Nephron (organoid): ENCODE results near the gene GAST.

Source experiments
- H3K27ac Mint-ChIP-seq, 3 experiments: 2 replicates each; pipeline ENCODE4 v1.8.0; 2020; ENCODE audit warnings: mixed read lengths in 3 of 3, mild to moderate bottlenecking in 2 of 3, moderate library complexity in 1 of 3
- H3K27me3 Mint-ChIP-seq: 2 replicates; pipeline ENCODE4 v1.8.0; 2021; ENCODE audit warnings: low read depth, mild to moderate bottlenecking, moderate library complexity, mixed read lengths
- H3K36me3 Mint-ChIP-seq: 2 replicates; pipeline ENCODE4 v1.8.0; 2020; ENCODE audit warnings: low read depth, mixed read lengths
- H3K4me1 Mint-ChIP-seq: 2 replicates; pipeline ENCODE4 v1.8.0; 2020; ENCODE audit warnings: mixed read lengths
- H3K4me3 Mint-ChIP-seq, 3 experiments: 2 replicates each; pipeline ENCODE4 v1.8.0; 2020; ENCODE audit warnings: mild to moderate bottlenecking in 3 of 3, mixed read lengths in 3 of 3, moderate library complexity in 2 of 3
- H3K9me3 Mint-ChIP-seq: 2 replicates; pipeline ENCODE4 v1.8.0; 2020; ENCODE audit warnings: mixed read lengths
- TF ChIP-seq, protein P1 (sequence below), 3 experiments: fragments of 200-600 bp; sonication (generic); IDR thresholded peaks; one replicate each; pipeline ENCODE4 v1.5.0; 2021; ENCODE audit warnings: antibody characterized with exemption in 3 of 3; ENCODE audit not compliant: unreplicated experiment in 3 of 3

Gene GAST

DNA sequence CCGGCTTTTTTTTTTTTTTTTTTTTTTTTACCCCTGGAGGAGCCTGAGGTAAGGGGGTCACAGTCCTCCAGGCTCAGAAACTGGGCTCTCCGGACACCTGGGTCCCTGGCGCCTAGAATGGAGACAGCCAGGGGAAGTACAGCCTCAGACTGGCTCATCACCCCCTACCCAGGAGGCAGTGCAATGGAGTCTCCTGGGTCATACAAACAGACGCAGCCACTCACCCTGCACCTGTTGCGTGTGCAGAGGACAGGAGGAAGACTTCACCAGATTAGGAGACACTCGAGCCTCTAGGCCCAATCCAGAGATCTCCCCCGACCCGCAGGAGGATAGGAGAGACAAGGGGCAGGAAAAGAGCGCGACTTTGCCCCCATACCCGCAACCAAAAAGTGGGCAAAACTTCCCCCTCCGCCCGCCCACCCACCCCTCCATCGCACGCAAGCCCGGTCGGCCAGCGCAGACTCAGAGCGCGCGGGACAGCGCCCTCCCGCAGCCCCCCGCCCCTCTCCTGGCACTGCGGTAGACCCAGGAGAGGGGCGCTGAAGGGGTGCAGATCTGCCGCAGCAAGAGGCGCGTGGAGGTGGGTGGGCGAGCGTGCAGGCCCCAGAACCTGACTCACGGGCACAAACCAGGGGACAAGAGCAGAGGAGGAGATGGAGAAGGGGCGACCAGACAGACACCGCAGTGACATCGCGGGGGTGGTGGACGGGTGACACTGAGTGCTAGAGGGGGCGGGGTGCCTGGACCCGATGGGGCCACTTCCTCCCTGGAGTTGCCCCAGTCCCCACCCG, 21.4 kb downstream of the GAST start:
- peaks cover 91% of the 10 kb centered on the region for H3K27me3 Mint-ChIP-seq
- peak overlapping the region; percentile 81 to 84 (median 83) for H3K4me3 Mint-ChIP-seq
- TF ChIP-seq, protein P1, sequence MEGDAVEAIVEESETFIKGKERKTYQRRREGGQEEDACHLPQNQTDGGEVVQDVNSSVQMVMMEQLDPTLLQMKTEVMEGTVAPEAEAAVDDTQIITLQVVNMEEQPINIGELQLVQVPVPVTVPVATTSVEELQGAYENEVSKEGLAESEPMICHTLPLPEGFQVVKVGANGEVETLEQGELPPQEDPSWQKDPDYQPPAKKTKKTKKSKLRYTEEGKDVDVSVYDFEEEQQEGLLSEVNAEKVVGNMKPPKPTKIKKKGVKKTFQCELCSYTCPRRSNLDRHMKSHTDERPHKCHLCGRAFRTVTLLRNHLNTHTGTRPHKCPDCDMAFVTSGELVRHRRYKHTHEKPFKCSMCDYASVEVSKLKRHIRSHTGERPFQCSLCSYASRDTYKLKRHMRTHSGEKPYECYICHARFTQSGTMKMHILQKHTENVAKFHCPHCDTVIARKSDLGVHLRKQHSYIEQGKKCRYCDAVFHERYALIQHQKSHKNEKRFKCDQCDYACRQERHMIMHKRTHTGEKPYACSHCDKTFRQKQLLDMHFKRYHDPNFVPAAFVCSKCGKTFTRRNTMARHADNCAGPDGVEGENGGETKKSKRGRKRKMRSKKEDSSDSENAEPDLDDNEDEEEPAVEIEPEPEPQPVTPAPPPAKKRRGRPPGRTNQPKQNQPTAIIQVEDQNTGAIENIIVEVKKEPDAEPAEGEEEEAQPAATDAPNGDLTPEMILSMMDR (IDR thresholded peaks at IDR 0.05; ENCODE audit: unreplicated experiment in 3 of 3) = no peak
- H3K36me3 Mint-ChIP-seq = no peaks in the 10 kb centered on the region
- no peak overlapping the region for H3K27ac Mint-ChIP-seq
- H3K9me3 Mint-ChIP-seq = no peaks in the 10 kb centered on the region
- peaks cover 14% of the 10 kb centered on the region for H3K4me1 Mint-ChIP-seq

DNA sequence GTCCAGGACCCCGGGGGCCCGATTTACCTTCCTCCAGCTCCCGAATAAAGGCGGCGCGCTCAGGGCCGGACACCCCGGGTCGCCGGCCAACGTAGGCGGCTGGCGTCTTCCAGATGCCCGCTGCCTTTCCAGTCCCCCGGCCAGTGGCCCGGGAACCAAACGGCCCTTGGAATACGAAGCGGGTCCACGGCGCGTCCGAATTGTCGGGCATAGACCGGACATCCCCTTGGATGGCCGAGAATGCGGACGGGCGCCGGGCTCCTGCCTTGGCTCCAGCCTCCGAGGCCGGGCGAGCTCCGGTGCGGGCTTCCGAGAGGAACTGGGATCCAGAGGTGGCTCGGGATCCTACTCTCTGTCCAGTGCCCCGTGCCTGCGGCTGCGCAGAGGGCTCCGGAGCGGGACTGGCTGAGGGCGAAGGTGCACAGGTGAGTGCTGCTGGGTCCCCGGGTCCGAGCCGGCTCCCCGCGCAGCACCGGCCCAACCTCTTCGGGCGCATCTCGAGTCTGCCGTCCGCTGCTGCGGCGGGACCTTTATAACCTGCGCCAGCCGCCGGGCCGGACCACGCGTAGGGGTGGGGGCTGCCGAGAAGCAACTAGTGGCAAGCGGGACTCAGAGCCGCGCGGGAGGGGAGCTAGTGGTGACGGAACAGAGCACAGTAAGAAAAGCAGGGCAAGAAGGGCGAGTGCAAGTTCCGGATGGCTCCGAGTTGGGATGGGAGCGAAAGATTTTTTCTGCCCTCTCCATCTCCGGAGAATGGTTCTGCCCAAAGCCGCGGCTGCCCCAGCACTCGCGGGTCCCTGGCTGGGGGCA, 22.2 kb downstream of the GAST start, which contains the start of gene HAP1:
HAP1 (minus strand) TSS at position 505 of the 810 bp plus-strand sequence; CDS start at position 496, 9 bp downstream.
- peak within 1 kb of the TSS; percentile 81 to 84 (median 83) for H3K4me3 Mint-ChIP-seq

DNA sequence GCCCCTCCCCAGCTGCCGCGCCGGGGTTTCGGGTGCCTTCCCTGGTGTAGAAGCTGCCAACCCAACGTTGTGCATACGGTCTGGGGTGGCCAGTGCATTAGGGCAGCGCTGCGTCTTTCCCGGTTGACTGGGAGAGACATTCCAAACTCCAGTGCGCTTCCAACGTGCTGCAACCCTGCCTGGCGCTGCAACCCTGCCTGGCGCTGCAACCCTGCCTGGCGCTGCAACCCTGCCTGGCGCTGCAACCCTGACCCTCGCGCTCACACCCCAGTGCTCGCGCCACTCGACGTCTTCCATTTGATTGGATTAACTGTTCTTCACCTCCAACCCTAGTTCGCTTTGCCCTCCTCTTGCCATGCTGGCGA, 22.8 kb downstream of the GAST start:
- Mint-ChIP-seq H3K9me3 (no peaks in the 10 kb centered on the region), H3K36me3 (no peaks in the 10 kb centered on the region), H3K27me3 (peaks cover 87% of the 10 kb centered on the region), H3K27ac (no peak overlapping the region), H3K4me1 (peaks cover 19% of the 10 kb centered on the region), H3K4me3 (peak overlapping the region; percentile 81 to 83 (median 82))
- TF ChIP-seq, protein P1 (IDR thresholded peaks at IDR 0.05; ENCODE audit: unreplicated experiment in 3 of 3) = no peak

More for the DNA sequence above, 22.2 kb downstream of the GAST start, which contains the start of gene HAP1:
- no peak within 1 kb of the TSS for H3K27ac Mint-ChIP-seq
- TF ChIP-seq, protein P1 (IDR thresholded peaks at IDR 0.05; ENCODE audit: unreplicated experiment in 3 of 3) = no peak
- peaks cover 14% of the 10 kb centered on the region for H3K4me1 Mint-ChIP-seq
- no peaks in the 10 kb centered on the region for H3K9me3 Mint-ChIP-seq
- no peaks in the 10 kb centered on the region for H3K36me3 Mint-ChIP-seq
- peaks cover 91% of the 10 kb centered on the region for H3K27me3 Mint-ChIP-seq

DNA sequence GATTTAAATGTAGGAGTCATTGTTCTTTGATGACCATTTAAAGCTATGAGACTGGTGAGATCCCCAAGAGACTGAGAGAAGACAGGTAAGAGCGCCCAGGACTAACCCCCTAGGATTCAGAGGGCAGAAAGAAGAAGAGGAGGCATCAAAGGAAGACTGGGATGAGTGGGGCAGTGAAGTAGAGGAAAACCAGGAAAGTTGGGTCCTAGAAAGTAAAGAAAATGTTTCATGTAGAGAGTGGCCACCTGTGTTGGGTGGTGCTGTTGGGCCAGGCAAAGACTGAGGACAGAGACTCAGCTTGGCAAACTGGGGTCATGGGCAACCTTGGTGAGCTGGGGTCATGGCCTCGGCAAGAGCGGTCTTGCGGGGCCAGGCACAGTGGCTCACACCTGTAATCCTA, 23.6 kb downstream of the GAST start:
- TF ChIP-seq, protein P1 (IDR thresholded peaks at IDR 0.05; ENCODE audit: unreplicated experiment in 3 of 3) = no peak
- Mint-ChIP-seq H3K27me3 (peaks cover 79% of the 10 kb centered on the region), H3K4me3 (peak overlapping the region; percentile 1 to 39 (median 8)), H3K27ac (no peak overlapping the region), H3K36me3 (no peaks in the 10 kb centered on the region), H3K9me3 (no peaks in the 10 kb centered on the region), H3K4me1 (peaks cover 19% of the 10 kb centered on the region)

DNA sequence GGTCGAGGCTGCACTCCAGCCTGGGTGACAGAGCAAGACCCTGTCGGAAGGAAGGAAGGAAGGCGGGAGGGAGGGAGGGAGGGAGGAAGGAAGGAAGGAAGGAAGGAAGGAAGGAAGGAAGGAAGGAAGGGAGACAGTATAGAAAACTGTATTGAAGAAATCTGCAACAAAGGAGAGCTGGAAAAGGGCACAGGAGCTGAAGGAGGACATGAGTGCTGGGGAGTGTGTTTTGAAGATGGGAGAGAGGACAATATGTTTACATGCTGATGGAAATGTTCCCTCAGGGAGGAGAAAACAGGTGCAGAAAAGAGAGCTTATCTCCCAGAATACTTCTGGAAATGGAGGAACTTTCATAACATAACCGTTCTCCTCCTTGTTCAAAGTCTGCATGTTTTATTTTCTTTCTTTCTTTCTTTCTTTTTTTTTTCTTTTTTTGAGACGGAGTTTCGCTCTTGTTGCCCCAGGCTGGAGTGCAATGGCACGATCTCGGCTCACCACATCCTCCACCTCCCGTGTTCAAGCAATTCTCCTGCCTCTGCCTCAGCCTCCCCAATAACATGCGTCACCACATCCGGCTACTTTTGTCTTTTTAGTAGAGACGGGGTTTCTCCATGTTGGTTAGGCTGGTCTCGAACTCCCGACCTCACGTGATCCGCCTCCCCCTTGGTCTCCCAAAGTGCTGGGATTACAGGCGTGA, 25.0 kb downstream of the GAST start:
- TF ChIP-seq, protein P1 (IDR thresholded peaks at IDR 0.05; ENCODE audit: unreplicated experiment in 3 of 3) = no peak

More for the DNA sequence above, 25.0 kb downstream of the GAST start:
- Mint-ChIP-seq H3K9me3 (no peaks in the 10 kb centered on the region), H3K27ac (no peak overlapping the region), H3K4me3 (peak overlapping the region in 1 of 3 experiments; percentile 35), H3K36me3 (no peaks in the 10 kb centered on the region), H3K4me1 (peaks cover 14% of the 10 kb centered on the region), H3K27me3 (peaks cover 65% of the 10 kb centered on the region)
